Measurements from ENCODE around the gene L3MBTL4.

DNA sequence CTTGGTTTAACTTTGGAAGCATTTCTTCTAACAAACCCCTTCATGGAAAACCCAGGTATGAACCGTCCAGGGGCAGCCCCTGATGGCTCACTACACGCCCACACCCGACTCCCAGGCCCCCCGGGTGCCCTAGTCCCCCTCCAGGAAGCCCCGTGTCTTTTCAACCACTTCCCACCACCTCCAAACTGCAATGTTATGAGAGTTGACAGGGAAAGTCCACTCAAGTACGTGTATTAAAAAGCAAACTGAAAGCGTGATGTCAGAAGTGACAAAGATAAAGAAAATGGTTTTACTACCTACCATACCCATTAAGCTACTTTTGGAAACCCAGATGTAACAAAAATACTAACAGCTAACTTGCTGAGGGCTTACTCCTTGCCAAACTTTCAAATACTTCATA is 51.5 kb downstream of the L3MBTL4 start:
- TF ChIP-seq CREB1 (CRISPR knock-in tag; IDR thresholded peaks at IDR 0.05) (no peak), TEAD4 (CRISPR knock-in tag; IDR thresholded peaks at IDR 0.05) (no peak), NR3C1 (CRISPR knock-in tag; conservative IDR thresholded peaks at IDR 0.05; ENCODE audit: low read depth) (no peak), NFATC4 (CRISPR knock-in tag; IDR thresholded peaks at IDR 0.05) (no peak), NR2C2 (CRISPR knock-in tag; IDR thresholded peaks at IDR 0.05) (no peak)
- TF ChIP-seq, protein P1, sequence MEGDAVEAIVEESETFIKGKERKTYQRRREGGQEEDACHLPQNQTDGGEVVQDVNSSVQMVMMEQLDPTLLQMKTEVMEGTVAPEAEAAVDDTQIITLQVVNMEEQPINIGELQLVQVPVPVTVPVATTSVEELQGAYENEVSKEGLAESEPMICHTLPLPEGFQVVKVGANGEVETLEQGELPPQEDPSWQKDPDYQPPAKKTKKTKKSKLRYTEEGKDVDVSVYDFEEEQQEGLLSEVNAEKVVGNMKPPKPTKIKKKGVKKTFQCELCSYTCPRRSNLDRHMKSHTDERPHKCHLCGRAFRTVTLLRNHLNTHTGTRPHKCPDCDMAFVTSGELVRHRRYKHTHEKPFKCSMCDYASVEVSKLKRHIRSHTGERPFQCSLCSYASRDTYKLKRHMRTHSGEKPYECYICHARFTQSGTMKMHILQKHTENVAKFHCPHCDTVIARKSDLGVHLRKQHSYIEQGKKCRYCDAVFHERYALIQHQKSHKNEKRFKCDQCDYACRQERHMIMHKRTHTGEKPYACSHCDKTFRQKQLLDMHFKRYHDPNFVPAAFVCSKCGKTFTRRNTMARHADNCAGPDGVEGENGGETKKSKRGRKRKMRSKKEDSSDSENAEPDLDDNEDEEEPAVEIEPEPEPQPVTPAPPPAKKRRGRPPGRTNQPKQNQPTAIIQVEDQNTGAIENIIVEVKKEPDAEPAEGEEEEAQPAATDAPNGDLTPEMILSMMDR (IDR thresholded peaks at IDR 0.05) = no peak
- TF ChIP-seq, protein P2, sequence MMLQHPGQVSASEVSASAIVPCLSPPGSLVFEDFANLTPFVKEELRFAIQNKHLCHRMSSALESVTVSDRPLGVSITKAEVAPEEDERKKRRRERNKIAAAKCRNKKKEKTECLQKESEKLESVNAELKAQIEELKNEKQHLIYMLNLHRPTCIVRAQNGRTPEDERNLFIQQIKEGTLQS (CRISPR knock-in tag; conservative IDR thresholded peaks at IDR 0.05) = no peak
- TF ChIP-seq, protein P3, sequence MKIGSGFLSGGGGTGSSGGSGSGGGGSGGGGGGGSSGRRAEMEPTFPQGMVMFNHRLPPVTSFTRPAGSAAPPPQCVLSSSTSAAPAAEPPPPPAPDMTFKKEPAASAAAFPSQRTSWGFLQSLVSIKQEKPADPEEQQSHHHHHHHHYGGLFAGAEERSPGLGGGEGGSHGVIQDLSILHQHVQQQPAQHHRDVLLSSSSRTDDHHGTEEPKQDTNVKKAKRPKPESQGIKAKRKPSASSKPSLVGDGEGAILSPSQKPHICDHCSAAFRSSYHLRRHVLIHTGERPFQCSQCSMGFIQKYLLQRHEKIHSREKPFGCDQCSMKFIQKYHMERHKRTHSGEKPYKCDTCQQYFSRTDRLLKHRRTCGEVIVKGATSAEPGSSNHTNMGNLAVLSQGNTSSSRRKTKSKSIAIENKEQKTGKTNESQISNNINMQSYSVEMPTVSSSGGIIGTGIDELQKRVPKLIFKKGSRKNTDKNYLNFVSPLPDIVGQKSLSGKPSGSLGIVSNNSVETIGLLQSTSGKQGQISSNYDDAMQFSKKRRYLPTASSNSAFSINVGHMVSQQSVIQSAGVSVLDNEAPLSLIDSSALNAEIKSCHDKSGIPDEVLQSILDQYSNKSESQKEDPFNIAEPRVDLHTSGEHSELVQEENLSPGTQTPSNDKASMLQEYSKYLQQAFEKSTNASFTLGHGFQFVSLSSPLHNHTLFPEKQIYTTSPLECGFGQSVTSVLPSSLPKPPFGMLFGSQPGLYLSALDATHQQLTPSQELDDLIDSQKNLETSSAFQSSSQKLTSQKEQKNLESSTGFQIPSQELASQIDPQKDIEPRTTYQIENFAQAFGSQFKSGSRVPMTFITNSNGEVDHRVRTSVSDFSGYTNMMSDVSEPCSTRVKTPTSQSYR (CRISPR knock-in tag; IDR thresholded peaks at IDR 0.05) = no peak
- TF ChIP-seq, protein P4, sequence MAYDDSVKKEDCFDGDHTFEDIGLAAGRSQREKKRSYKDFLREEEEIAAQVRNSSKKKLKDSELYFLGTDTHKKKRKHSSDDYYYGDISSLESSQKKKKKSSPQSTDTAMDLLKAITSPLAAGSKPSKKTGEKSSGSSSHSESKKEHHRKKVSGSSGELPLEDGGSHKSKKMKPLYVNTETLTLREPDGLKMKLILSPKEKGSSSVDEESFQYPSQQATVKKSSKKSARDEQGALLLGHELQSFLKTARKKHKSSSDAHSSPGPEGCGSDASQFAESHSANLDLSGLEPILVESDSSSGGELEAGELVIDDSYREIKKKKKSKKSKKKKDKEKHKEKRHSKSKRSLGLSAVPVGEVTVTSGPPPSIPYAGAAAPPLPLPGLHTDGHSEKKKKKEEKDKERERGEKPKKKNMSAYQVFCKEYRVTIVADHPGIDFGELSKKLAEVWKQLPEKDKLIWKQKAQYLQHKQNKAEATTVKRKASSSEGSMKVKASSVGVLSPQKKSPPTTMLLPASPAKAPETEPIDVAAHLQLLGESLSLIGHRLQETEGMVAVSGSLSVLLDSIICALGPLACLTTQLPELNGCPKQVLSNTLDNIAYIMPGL (CRISPR knock-in tag; IDR thresholded peaks at IDR 0.05) = no peak
- TF ChIP-seq, protein P5, sequence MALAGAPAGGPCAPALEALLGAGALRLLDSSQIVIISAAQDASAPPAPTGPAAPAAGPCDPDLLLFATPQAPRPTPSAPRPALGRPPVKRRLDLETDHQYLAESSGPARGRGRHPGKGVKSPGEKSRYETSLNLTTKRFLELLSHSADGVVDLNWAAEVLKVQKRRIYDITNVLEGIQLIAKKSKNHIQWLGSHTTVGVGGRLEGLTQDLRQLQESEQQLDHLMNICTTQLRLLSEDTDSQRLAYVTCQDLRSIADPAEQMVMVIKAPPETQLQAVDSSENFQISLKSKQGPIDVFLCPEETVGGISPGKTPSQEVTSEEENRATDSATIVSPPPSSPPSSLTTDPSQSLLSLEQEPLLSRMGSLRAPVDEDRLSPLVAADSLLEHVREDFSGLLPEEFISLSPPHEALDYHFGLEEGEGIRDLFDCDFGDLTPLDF (CRISPR knock-in tag; IDR thresholded peaks at IDR 0.05) = no peak
- TF ChIP-seq, protein P6, sequence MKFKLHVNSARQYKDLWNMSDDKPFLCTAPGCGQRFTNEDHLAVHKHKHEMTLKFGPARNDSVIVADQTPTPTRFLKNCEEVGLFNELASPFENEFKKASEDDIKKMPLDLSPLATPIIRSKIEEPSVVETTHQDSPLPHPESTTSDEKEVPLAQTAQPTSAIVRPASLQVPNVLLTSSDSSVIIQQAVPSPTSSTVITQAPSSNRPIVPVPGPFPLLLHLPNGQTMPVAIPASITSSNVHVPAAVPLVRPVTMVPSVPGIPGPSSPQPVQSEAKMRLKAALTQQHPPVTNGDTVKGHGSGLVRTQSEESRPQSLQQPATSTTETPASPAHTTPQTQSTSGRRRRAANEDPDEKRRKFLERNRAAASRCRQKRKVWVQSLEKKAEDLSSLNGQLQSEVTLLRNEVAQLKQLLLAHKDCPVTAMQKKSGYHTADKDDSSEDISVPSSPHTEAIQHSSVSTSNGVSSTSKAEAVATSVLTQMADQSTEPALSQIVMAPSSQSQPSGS (CRISPR knock-in tag; IDR thresholded peaks at IDR 0.05; ENCODE audit: borderline replicate concordance, low read depth) = no peak
- TF ChIP-seq, protein P7, sequence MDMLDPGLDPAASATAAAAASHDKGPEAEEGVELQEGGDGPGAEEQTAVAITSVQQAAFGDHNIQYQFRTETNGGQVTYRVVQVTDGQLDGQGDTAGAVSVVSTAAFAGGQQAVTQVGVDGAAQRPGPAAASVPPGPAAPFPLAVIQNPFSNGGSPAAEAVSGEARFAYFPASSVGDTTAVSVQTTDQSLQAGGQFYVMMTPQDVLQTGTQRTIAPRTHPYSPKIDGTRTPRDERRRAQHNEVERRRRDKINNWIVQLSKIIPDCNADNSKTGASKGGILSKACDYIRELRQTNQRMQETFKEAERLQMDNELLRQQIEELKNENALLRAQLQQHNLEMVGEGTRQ (CRISPR knock-in tag; IDR thresholded peaks at IDR 0.05) = no peak

Measured in WTC11 (cell line).